AG10803 (cell line): ENCODE data around the gene ANKRD50.

Experiments used
- DNase-seq: peaks from one replicate; pipeline ENCODE4 v3.0.0; 2010; ENCODE audit warnings: low read depth
- H3K4me3 ChIP-seq: 2 replicates; pipeline ENCODE4 v1.5.1; 2011; ENCODE audit warnings: mild to moderate bottlenecking, low read length, control low read depth
- TF ChIP-seq, protein P1 (sequence below): conservative IDR thresholded peaks from 2 replicates; pipeline ENCODE4 v1.5.1; 2011; ENCODE audit warnings: mild to moderate bottlenecking, low read length, control low read depth, inconsistent platforms

Gene ANKRD50, protein sequence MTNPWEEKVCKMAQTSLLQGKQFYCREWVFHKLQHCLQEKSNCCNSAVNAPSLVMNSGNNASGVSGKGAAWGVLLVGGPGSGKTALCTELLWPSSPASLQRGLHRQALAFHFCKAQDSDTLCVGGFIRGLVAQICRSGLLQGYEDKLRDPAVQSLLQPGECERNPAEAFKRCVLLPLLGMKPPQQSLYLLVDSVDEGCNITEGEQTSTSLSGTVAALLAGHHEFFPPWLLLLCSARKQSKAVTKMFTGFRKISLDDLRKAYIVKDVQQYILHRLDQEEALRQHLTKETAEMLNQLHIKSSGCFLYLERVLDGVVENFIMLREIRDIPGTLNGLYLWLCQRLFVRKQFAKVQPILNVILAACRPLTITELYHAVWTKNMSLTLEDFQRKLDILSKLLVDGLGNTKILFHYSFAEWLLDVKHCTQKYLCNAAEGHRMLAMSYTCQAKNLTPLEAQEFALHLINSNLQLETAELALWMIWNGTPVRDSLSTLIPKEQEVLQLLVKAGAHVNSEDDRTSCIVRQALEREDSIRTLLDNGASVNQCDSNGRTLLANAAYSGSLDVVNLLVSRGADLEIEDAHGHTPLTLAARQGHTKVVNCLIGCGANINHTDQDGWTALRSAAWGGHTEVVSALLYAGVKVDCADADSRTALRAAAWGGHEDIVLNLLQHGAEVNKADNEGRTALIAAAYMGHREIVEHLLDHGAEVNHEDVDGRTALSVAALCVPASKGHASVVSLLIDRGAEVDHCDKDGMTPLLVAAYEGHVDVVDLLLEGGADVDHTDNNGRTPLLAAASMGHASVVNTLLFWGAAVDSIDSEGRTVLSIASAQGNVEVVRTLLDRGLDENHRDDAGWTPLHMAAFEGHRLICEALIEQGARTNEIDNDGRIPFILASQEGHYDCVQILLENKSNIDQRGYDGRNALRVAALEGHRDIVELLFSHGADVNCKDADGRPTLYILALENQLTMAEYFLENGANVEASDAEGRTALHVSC (N-terminal part only)

DNA sequence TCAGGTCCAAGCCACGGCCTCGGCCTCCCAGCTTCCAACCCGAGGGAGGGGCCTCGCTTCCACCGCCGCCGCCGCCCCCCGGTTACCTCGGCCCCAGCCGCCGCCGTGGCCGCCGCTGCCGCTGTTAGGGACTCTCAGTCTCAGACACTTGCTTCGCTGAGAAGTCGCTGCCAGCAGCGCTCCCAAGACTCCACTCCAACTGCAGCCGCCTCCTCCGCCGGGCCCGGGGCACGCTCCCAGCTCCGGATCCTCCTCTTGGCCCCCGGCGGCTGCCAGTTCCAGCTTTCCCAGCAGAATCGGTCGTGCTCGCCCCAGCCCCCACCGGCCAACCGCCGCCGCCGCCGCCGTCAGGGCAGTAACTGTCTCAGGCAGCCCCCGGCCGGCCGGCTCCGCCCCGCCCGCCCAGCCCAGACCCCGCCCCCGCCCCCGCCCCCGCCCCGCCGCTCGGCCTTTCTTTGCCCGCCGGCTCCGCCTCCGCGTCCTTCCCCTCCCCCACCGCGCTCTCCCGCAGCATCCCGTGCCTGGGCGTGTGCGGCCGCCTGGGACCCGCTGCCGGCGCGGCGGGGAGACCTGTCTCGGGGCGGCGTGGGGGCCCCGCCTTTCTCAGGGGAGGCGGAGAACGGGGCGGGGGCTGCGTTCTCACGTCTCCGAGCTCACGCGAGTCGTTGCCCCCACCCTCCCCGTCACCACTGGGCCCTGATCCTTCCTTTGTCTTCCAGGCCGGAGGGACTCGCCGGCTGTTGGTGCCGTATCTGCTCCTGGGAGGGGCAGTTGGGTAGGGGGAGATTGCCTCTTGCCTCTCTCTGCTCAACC, at the start of gene ANKRD50:
ANKRD50 (minus strand) TSS at position 361 of the 813 bp plus-strand sequence. CDS start 2,221 bp downstream, outside the sequence.
- H3K4me3 ChIP-seq = peak within 1 kb of the TSS; percentile 78
- peak; percentile 96 for DNase-seq
- TF ChIP-seq, protein P1, sequence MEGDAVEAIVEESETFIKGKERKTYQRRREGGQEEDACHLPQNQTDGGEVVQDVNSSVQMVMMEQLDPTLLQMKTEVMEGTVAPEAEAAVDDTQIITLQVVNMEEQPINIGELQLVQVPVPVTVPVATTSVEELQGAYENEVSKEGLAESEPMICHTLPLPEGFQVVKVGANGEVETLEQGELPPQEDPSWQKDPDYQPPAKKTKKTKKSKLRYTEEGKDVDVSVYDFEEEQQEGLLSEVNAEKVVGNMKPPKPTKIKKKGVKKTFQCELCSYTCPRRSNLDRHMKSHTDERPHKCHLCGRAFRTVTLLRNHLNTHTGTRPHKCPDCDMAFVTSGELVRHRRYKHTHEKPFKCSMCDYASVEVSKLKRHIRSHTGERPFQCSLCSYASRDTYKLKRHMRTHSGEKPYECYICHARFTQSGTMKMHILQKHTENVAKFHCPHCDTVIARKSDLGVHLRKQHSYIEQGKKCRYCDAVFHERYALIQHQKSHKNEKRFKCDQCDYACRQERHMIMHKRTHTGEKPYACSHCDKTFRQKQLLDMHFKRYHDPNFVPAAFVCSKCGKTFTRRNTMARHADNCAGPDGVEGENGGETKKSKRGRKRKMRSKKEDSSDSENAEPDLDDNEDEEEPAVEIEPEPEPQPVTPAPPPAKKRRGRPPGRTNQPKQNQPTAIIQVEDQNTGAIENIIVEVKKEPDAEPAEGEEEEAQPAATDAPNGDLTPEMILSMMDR = no peak

DNA sequence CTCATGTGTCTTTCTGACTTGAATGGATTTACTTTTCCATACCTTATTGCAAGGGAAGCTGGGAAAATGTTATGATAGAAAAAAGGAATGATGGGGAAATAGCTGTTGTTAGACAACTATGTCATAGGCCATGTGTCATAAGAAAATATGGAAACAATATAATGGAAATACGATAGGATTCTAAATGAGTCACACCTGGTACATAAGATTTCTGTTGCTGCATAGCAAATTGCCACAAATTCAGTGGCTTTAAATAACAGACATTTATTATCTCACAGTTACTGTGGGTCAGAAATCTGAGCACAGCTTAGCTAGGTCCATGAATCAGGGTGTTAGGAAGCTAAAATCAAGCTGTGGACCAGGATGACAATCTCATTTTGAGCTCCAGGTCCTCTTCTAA, 44.6 kb upstream of the ANKRD50 start:
- TF ChIP-seq, protein P1 = no peak
- no peak overlapping the region for H3K4me3 ChIP-seq
- DNase-seq = peak; percentile 20

DNA sequence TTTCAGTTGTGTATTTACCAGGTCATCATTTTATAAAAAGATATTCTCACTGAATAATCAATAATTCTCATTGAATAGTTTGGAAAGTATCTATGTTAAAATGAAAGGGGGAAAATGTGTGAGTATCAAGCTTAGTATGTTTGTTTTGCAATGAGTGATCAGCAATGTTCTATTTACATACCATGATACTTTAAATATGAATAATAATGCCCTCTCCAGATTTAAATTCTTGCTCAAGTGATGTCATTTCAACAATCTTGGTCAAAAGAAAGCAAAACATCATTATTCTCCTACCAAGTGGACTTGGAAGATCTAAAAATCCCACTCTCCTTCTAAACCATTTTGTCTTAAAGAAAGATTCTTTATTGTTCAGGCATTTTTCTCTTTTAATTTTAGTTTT, 42.1 kb upstream of the ANKRD50 start:
- peak; percentile 12 for DNase-seq
- H3K4me3 ChIP-seq = no peak overlapping the region
- TF ChIP-seq, protein P1 = no peak

DNA sequence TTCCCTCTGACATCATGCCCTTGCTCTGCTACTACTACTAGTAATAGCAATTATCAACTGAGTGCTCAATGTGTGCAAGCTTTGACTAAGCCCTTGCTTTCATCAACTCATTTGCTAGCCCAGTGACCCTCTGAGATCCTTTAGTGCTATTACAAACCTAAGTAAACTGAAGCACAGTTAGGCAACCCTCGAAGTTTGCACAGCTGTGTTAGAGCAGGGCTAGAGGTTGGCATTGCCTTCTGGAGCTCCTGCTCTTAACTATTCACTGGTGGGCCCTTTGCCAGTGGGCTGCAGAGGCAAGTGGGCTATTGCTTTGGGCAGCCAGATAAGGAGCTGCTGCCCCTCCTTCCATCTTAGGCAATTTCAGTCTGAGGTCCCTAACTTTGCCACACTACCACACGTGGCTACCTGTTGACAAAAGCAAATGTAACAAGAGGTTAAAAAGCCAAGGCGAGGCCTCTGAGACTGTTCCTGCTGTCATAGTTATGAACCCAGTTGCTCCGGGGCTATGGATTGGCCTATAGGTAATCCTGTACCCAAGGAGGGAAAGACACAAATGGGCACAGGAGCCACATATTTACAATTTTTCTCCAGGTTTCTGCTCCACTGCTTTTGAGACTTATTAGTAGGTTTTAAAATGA, 41.5 kb upstream of the ANKRD50 start:
- no peak for DNase-seq
- TF ChIP-seq, protein P1 = no peak

DNA sequence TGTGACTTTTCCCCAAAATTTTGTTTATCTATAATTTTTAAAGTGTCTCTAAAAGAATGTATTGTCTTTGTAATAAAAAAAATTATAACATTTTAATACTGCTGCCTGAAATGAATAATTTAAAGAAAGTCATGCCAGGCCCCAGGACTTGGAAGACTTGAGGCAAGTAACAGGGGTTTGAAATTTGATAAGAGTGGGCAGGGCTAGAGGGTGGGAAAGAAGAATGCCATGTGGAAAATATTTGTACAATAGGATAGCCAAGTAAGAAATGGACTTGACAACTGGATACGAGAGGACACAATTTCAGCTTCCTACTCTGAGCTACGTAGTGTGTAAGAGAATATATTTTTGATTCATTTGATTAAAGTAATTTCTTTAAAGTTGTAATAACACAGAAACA, 36.9 kb upstream of the ANKRD50 start:
- TF ChIP-seq, protein P1 = no peak
- DNase-seq = no peak
- H3K4me3 ChIP-seq = no peak overlapping the region

More for the DNA sequence above, 41.5 kb upstream of the ANKRD50 start:
- H3K4me3 ChIP-seq = no peak overlapping the region

DNA sequence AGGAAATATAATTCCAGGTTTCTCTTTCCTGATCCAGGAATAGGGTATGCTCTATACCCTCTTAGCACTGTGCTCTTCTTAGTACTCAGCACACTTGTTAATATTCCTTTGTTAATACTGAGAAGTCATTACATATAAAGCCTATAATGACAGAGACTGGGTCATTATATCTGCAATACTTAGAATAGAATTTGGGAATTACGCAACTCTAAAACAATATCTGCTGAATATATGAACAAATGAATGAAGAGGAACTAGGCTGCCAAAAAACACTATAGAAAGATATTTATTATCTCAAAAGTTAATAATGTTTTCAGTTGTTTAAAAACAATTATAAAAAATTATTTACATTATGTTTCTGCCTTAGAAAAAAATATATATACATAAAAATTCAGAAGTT, 36.4 kb upstream of the ANKRD50 start:
- no peak for DNase-seq
- H3K4me3 ChIP-seq = no peak overlapping the region
- TF ChIP-seq, protein P1 = no peak
